Gastrocnemius medialis (tissue), 4 donors: ENCODE results near the gene PCCA. TPM values are rescaled to one million over a fixed set of nuclear protein-coding genes. Genes with fewer than 3 reads are reported as not detected.
A peak's percentile ranks its signal among the peaks of the same experiment; 100 is the strongest.

Experiments used
- ATAC-seq, 2 donors: fragments of 150-250 bp; one replicate each; pipeline ENCODE4 v1.9.1; 2016
- DNase-seq, 2 donors: peaks; one replicate each; pipeline ENCODE4 v3.0.0-alpha.2; 2019
- H3K27ac ChIP-seq, 4 donors: fragments of 200-600 bp; sonication (generic); 1 replicate in 1 of 4; 2 replicates in 3 of 4; pipeline ENCODE4 v1.5.1; 2016 to 2018; ENCODE audit warnings: mild to moderate bottlenecking in 2 of 4, moderate library complexity in 1 of 4
- H3K27me3 ChIP-seq, 3 donors: fragments of 200-600 bp; sonication (generic) in 2 of 3; 1 replicate in 1 of 3; 2 replicates in 2 of 3; pipeline versions ENCODE4 v1.5.1 to v1.6.0; 2016 to 2019; ENCODE audit warnings: mild to moderate bottlenecking in 1 of 3, moderate library complexity in 1 of 3
- H3K36me3 ChIP-seq, 2 donors: fragments of 200-600 bp; sonication (generic) in 1 of 2; one replicate each; pipeline ENCODE4 v1.5.1; 2017 to 2018
- H3K4me1 ChIP-seq, 2 donors: fragments of 200-600 bp; sonication (generic) in 1 of 2; one replicate each; pipeline ENCODE4 v1.5.1; 2016 to 2017; ENCODE audit warnings: mild to moderate bottlenecking in 2 of 2
- H3K4me3 ChIP-seq, 4 donors: fragments of 200-600 bp; sonication (generic) in 3 of 4; 1 replicate in 1 of 4; 2 replicates in 3 of 4; pipeline ENCODE4 v1.5.1; 2016 to 2019; ENCODE audit warnings: mild to moderate bottlenecking in 2 of 4
- H3K9me3 ChIP-seq, 3 donors: fragments of 200-600 bp; sonication (generic) in 2 of 3; 1 replicate in 1 of 3; 2 replicates in 2 of 3; pipeline ENCODE4 v1.5.1; 2016 to 2019
- POLR2A ChIP-seq, 2 donors: fragments of 450-650 bp; IDR thresholded peaks; one replicate each; pipeline ENCODE4 v1.6.1; 2017; ENCODE audit warnings: antibody characterized with exemption in 2 of 2, mild to moderate bottlenecking in 2 of 2, moderate library complexity in 2 of 2
- in situ Hi-C, 4 donors: fragments of 200-750 bp; cut with MboI; loops; one replicate each; pipeline versions ENCODE4 v1.15.0 to v1.8.0; 2017; ENCODE audit warnings: low sequenced_read_pairs in 4 of 4
- intact Hi-C: fragments of 100-400 bp; cut with DNase I; formaldehyde crosslinking; loops from one replicate; pipeline ENCODE4 v1.15.1; 2023; ENCODE audit warnings: low total_unique reads
- total RNA-seq, 4 donors: library from RNA; depleted of rRNA; stranded (reverse); fragments of >200 nt; gene quantifications; one replicate each; pipeline versions ENCODE4 v1.1.0 to v1.2.3, GENCODE V29; 2016
- TF ChIP-seq, protein P1 (sequence below), 5 experiments: fragments of 450-650 bp in 3 of 5; fragments of 200-600 bp in 2 of 5; sonication (generic) in 2 of 5; IDR thresholded peaks in 4 of 5; conservative IDR thresholded peaks in 1 of 5; 1 replicate in 4 of 5; 2 replicates in 1 of 5; pipeline ENCODE4 v1.5.1; 2016 to 2019; ENCODE audit warnings: antibody characterized with exemption in 5 of 5, mild to moderate bottlenecking in 3 of 5, moderate library complexity in 3 of 5

PCCA gene
- total RNA-seq, 4 donors from 2014 or later, result 7.5 to 19.5 (median 10.8) TPM

DNA sequence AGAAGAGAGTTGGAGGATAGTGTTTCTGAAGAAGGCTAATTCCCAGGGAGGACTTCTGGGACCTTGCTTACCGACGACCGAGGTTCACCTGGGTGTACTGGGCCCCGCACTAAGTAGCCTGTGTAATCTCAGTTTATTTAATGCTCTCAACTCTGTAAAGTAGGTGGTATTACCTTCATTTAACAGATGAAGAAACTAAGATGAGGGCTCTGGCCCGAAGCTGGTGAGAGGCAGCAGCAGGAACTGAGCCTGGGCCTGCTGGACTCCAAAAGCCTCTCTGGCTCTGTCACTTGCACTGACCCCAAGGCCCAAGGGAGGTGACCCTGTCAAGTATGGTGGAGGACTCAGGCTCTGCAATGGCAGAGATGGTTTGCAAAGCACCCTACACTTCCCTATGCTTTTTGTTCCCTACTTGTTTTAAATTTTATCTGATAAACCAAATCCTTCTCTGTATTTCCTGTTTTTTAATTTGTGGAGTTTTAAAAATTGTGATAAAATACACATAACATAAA lies 449.1 kb downstream of the PCCA start:
- DNase-seq, result no peak
- no peaks in the 10 kb centered on the region for H3K27me3 ChIP-seq
- TF ChIP-seq, protein P1, sequence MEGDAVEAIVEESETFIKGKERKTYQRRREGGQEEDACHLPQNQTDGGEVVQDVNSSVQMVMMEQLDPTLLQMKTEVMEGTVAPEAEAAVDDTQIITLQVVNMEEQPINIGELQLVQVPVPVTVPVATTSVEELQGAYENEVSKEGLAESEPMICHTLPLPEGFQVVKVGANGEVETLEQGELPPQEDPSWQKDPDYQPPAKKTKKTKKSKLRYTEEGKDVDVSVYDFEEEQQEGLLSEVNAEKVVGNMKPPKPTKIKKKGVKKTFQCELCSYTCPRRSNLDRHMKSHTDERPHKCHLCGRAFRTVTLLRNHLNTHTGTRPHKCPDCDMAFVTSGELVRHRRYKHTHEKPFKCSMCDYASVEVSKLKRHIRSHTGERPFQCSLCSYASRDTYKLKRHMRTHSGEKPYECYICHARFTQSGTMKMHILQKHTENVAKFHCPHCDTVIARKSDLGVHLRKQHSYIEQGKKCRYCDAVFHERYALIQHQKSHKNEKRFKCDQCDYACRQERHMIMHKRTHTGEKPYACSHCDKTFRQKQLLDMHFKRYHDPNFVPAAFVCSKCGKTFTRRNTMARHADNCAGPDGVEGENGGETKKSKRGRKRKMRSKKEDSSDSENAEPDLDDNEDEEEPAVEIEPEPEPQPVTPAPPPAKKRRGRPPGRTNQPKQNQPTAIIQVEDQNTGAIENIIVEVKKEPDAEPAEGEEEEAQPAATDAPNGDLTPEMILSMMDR (IDR thresholded peaks at IDR 0.05 in 4 of 5, conservative IDR thresholded peaks at IDR 0.05 in 1 of 5), result no peak
- no peak for TF ChIP-seq POLR2A (IDR thresholded peaks at IDR 0.05)
- no peak overlapping the region for H3K4me3 ChIP-seq
- in situ Hi-C loops, result no loop called here
- no peaks in the 10 kb centered on the region for H3K9me3 ChIP-seq
- no peak for ATAC-seq
- no peaks in the 10 kb centered on the region for H3K4me1 ChIP-seq
- intact Hi-C loops, result no loop called here
- no peak overlapping the region for H3K27ac ChIP-seq
- H3K36me3 ChIP-seq, result peaks cover 0 to 5% of the 10 kb centered on the region in 2 donors

GRCh38 chr13:100540621-100541020 lies 451.7 kb downstream of the PCCA start:
- TF ChIP-seq, protein P1 (IDR thresholded peaks at IDR 0.05 in 4 of 5, conservative IDR thresholded peaks at IDR 0.05 in 1 of 5), result no peak
- TF ChIP-seq POLR2A (IDR thresholded peaks at IDR 0.05), result no peak
- H3K4me1 ChIP-seq, result no peaks in the 10 kb centered on the region
- intact Hi-C loops, result no loop called here
- H3K27me3 ChIP-seq, result no peaks in the 10 kb centered on the region
- no peak overlapping the region for H3K27ac ChIP-seq
- ATAC-seq (no peak), DNase-seq (no peak)
- in situ Hi-C loops, result no loop called here
- peaks cover 0 to 5% of the 10 kb centered on the region in 2 donors for H3K36me3 ChIP-seq
- H3K4me3 ChIP-seq, result no peak overlapping the region
- H3K9me3 ChIP-seq, result no peaks in the 10 kb centered on the region

GRCh38 chr13:100541897-100542825 lies 453.3 kb downstream of the PCCA start:
- no peak overlapping the region for H3K27ac ChIP-seq
- in situ Hi-C loops, result no loop called here
- peaks cover 0 to 5% of the 10 kb centered on the region in 2 donors for H3K36me3 ChIP-seq
- no peaks in the 10 kb centered on the region for H3K27me3 ChIP-seq
- TF ChIP-seq POLR2A (IDR thresholded peaks at IDR 0.05), result no peak
- TF ChIP-seq, protein P1 (IDR thresholded peaks at IDR 0.05 in 4 of 5, conservative IDR thresholded peaks at IDR 0.05 in 1 of 5), result no peak
- no peaks in the 10 kb centered on the region for H3K4me1 ChIP-seq
- intact Hi-C loops, result no loop called here
- ATAC-seq (no peak), DNase-seq (no peak)
- H3K4me3 ChIP-seq, result no peak overlapping the region
- H3K9me3 ChIP-seq, result no peaks in the 10 kb centered on the region

- Histone ChIP-seq H3K36me3 (peaks cover 0 to 5% of the 10 kb centered on the region in 2 donors), H3K27ac (no peak overlapping the region), H3K4me3 (no peak overlapping the region), H3K4me1 (no peaks in the 10 kb centered on the region), H3K27me3 (no peaks in the 10 kb centered on the region), H3K9me3 (no peaks in the 10 kb centered on the region)
- no peak for TF ChIP-seq POLR2A (IDR thresholded peaks at IDR 0.05)
- TF ChIP-seq, protein P1 (IDR thresholded peaks at IDR 0.05 in 4 of 5, conservative IDR thresholded peaks at IDR 0.05 in 1 of 5), result peak in 1 of 5 experiments; percentile 24
- intact Hi-C loops, result no loop called here
- no peak for DNase-seq
- no peak for ATAC-seq
- in situ Hi-C loops, result no loop called here
These were observed 453.9 kb downstream of the PCCA start for GRCh38 chr13:100542826-100543156.
